Heart left ventricle (tissue), 13 donors: Measurements from ENCODE around the gene MAML3.
"Not testable (repeated sequence)": the region's sequence is repeated elsewhere in the genome, so short reads cannot be mapped to it uniquely, and the experiment has no call there.

Source experiments
- CTCF ChIP-seq, 12 donors: fragments of 200-600 bp; sonication (generic) in 4 of 12; IDR thresholded peaks; one replicate each; pipeline versions ENCODE4 v1.5.0 to v1.8.0; 2018 to 2022; ENCODE audit warnings: antibody characterized with exemption in 12 of 12, mild to moderate bottlenecking in 5 of 12
- POLR2A ChIP-seq, 2 donors: fragments of 450-650 bp; IDR thresholded peaks; one replicate each; pipeline ENCODE4 v1.6.1; 2017; ENCODE audit warnings: antibody characterized with exemption in 2 of 2, mild to moderate bottlenecking in 2 of 2, moderate library complexity in 2 of 2
- donor health status: ischemic (EF 13 %, LVEDD 7.1; RV severe dilation, severe dysfunction).
- donor health status: DM: no; HTN: yes; CAD: no.
- donor health status: DM: no; HTN: no; CAD: no.
- donor health status: ischemic (EF 25% LVEDD 6.9; RV normal size, moderate dysfunction).
- donor health status: ischemic (EF 25% LVEDD 5.7; RV mildly dilated, moderate dysfunction).
- donor health status: ischemic (EF 35%, LVEDD 5.7; RV mildly dilated, moderate dysfunction).
- donor health status: nonischemic (EF 11% LVEDD 7.7; RV severe dilation, severe dysfunction).
- donor health status: DM: yes; HTN: yes; CAD: no.
- donor health status: PGD.
- donor health status: ischemic (EF 29% LVEDD 5.4; RV normal size, mild dysfunction).
- donor health status: nonischemic (EF 23%, LVEDD 6.1; RV moderate dilation, normal function).

- TF ChIP-seq CTCF (IDR thresholded peaks at IDR 0.05): peak in 1 of 12 donors; percentile 11
- not testable (repeated sequence) for TF ChIP-seq POLR2A (IDR thresholded peaks at IDR 0.05)
These were observed 455.6 kb downstream of the MAML3 start for GRCh38 chr4:139698167-139698925.
